Measurements from ENCODE around the gene CD3E.

CD3E gene

DNA sequence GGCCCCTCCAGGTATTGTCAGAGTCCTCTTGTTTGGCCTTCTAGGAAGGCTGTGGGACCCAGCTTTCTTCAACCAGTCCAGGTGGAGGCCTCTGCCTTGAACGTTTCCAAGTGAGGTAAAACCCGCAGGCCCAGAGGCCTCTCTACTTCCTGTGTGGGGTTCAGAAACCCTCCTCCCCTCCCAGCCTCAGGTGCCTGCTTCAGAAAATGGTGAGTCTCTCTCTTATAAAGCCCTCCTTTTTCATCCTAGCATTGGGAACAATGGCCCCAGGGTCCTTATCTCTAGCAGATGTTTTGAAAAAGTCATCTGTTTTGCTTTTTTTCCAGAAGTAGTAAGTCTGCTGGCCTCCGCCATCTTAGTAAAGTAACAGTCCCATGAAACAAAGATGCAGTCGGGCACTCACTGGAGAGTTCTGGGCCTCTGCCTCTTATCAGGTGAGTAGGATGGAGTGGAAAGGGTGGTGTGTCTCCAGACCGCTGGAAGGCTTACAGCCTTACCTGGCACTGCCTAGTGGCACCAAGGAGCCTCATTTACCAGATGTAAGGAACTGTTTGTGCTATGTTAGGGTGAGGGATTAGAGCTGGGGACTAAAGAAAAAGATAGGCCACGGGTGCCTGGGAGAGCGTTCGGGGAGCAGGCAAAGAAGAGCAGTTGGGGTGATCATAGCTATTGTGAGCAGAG, at the start of gene CD3E:
CD3E (plus strand) TSS at position 163 of the 681 bp plus-strand sequence; CDS start at position 386, 223 bp downstream.
- peak; percentile 50 for DNase-seq (ENCODE audit: low read depth)

GRCh38 chr11:118258410-118258809, 46.1 kb upstream of the CD3E start:
- no peak for DNase-seq (ENCODE audit: low read depth)

DNA sequence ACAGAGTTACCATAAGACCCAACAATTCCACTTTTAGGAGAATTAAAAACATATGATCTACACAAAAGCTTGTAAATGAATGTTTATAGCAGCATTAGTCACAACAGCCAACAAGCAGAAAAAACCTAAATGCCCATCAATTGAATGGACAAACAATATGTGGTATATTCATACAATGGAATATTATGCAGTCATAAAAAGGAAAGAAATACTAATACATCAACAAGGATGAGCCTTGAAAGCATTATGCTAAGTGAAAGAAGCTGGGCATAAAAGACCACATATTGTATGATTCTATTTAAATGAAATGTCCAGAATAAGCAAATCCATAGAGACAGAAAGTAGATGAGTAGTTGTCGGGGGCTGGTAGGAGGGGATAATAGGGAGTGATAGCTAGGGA, 45.4 kb upstream of the CD3E start:
- no peak for DNase-seq (ENCODE audit: low read depth)

GRCh38 chr11:118260353-118260752, 44.2 kb upstream of the CD3E start:
- DNase-seq (ENCODE audit: low read depth) = no peak

- DNase-seq (ENCODE audit: low read depth) = no peak
Measured at GRCh38 chr11:118263112-118263511, 41.4 kb upstream of the CD3E start.

GRCh38 chr11:118263695-118264568, 40.6 kb upstream of the CD3E start, which contains the start of gene MPZL2:
TSS of gene MPZL2 (minus strand) at chr11:118264297. CDS start at chr11:118264153, 144 bp downstream.
- no peak for DNase-seq (ENCODE audit: low read depth)

DNA sequence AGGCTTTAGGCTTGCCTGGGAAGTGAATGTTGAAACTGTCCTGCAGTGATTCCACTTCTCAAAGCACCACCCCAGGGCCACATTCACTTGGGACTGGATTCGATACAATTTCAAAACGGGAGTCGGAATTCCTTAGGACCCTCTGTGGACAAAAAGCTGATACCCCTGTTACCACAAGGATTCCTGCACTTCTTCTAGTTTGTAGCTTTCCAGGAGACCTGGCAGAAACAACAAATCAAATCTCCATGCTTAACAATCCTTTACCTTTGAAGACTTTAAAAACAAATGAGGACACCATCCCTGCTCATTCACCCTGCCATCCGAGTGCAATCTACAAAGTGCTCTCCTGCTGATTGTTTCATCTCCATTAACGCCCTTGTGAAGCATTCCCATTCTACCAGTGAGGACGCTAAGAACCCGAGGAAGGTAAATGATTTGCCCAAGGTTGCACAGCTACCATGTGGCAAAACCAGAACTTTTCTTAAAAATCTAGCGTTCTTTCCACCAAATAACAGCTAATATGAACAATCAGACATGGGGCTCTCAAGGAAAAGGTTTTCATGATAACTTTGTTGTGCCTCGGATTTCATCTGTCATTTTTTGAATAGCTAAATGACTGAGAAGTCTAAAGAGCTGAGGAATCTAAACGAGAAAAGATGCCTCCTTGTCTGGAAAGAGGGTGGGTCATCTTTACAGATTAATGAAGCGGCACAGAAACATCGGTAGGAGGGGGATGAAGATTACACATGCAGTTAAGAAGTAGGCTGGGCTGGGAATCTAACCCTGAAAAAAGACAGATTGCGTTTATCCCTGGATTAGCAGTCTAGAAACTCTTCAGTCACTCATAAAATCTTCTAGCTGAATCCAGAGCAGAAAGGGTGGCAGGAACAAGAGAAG, 39.7 kb upstream of the CD3E start:
- no peak for DNase-seq (ENCODE audit: low read depth)

- no peak for DNase-seq (ENCODE audit: low read depth)
Measured at GRCh38 chr11:118265954-118266353, 38.6 kb upstream of the CD3E start.

DNA sequence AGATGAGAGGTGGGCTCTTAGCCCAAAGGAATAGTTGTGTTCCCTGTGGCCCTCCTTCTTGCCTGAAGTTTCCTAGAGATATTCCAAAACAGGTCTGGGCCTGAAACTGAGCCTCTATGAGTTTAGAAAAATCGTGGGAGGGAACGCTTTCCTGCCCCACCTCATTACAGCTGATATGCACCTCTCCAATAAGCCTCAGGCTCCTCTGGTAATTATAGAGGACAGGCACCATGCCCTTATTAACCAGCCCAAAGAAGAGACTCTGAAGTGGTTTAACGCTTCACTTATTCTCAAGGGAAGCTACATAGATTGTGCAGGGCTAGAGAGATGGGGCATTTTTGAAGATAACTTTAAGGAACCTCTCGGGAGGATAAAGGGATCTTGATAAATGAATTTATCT, 37.0 kb upstream of the CD3E start:
- DNase-seq (ENCODE audit: low read depth) = no peak

DNA sequence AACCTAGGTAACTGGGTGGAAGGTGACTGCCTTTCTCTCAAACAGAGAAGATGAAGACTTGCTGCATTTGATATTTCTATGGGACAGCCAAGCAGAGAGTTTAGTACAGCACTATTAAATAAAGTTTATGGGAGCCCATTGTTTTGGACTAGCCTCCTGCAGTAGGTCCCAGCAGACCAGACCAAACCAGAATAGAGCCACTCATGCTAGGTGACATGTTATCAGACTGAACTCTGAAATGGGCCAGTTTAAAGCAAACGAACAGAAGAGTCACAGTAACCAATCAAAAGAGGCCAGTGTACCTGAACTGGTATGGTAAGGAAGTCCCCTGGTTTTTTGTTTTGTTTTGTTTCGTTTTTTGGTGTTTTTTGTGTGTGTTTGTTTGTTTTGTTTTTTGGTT, 32.5 kb upstream of the CD3E start:
- DNase-seq (ENCODE audit: low read depth) = no peak

DNA sequence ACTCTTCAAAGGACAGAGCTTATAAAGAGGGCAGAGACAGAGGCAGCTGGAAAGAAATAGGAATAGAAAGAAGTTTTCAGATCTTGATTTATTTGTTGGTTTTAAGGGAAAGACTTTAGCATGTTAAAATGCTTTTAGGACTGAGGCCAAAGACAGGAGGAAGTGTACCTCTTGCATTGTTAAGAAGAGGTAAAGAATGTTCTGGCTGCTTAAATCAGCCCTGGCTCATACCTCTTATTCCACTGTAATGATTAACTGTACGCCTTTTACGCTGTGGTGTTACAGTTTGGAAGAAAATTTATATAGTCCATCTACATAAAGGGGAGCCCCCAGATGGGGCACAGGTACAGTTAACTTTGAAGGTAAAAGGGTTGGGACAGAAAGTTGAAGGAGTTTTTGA, 30.3 kb upstream of the CD3E start:
- no peak for DNase-seq (ENCODE audit: low read depth)

- DNase-seq (ENCODE audit: low read depth) = no peak
Measured at GRCh38 chr11:118275176-118275575, 29.4 kb upstream of the CD3E start.

- DNase-seq (ENCODE audit: low read depth) = no peak
Measured at GRCh38 chr11:118276422-118276821, 28.1 kb upstream of the CD3E start.

- no peak for DNase-seq (ENCODE audit: low read depth)
Measured at GRCh38 chr11:118277312-118277711, 27.2 kb upstream of the CD3E start.

DNA sequence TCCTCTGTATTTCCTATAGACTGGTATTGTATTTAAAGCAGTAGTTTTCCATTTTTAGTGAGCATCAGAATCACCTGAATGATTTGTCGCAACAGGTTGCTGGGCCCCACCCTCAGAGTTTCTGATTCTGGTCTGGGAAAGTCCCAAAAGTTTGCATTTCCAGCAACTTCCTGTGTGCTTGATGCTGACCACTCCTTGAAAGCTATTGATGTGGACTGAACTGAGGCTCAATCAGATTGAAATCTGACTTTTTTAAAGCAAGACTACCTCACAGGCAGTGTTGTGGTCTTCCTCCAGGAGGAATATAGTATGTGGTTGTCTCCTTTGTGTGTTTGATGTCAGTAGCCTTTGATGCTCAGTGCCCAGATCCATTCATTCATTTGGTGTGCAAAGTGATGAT, 23.2 kb upstream of the CD3E start:
- DNase-seq (ENCODE audit: low read depth) = no peak

- no peak for DNase-seq (ENCODE audit: low read depth)
Measured at GRCh38 chr11:118282606-118283005, 21.9 kb upstream of the CD3E start.

DNA sequence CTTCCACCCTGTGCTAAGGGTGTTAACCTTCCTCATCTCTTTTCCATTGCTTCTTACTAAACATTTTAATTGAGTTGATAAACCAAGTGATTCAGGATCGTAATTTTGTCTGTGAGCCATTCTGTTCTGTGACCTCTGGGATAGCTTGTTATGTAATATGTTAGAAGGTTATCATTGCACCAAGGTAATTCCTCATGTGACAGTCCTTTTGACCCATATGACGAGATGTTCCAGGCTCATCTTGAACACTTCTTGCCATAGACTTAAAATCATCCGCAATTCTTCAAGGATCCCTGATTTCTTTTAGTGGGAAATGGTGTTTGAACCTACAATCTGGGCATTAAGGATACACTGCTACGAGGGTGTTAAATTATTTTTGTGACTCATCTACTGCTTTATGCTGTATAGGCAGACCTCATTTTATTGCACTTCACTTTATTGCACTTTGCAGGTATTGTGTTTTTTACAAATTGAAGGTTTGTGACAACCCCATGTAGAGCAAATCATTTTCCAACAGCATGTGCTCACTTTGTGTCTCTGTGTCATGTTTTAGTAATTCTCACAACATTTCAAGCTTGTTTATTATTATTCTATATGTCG, 21.4 kb upstream of the CD3E start:
- no peak for DNase-seq (ENCODE audit: low read depth)

GRCh38 chr11:118283756-118284350, 20.7 kb upstream of the CD3E start:
- DNase-seq (ENCODE audit: low read depth) = no peak

DNA sequence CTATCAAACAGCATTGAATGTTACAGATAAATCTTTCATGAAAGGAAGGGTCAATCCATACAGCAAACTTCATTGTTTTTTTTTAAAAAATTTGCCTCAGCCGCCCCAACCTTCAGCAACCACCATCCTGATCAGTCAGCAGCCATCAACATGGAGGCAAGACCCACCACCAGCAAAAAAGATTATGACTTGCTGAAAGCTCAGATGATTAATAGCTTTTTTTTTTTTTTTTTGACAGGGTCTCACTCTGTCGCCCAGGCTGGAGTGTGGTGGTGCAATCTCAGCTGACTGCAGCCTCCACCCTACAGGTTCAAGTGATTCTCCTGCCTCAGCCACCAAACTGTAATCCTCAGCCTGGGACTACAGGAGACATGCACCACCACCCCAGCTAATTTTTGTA, 18.0 kb upstream of the CD3E start:
- no peak for DNase-seq (ENCODE audit: low read depth)

DNA sequence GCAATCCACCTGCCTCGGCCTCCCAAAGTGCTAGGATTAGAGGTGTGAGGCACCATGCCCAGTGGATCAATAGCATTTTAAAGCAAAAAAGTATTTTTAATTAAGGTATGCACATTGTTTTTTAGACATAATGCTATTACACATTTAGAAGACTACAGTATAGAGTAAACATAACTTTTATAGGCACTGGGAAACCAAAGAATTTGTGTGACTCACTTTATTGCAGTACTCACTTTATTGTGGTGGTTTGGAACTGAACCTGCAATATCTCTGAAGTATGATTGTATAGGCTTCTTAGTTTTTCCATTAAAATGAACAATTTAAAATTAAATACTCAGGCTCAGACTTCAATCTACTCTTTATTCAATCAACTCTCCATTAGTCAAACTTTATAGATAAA, 17.5 kb upstream of the CD3E start:
- DNase-seq (ENCODE audit: low read depth) = no peak

GRCh38 chr11:118289401-118289800, 15.1 kb upstream of the CD3E start:
- no peak for DNase-seq (ENCODE audit: low read depth)

DNA sequence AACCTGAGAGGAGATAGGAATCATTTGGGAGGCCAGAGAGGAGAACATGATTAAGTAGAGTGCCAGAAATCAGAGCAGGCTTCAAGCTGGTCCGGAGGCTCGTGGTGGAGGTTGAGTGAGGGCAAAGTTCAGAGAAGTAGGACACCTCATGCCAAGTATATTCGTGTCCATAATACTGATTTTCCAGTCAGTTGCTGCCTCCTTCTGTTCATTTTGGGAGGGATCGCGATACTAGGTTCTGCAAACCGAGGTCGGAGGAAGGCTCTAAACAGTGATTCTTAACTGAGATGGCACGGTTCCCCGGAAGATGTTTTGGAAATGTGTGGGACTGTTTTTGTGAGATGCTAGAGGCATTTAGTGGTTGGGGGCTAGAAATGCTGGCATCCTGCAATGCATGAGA, 13.6 kb upstream of the CD3E start:
- no peak for DNase-seq (ENCODE audit: low read depth)

Measured in activated T-helper 1 cell treated with Interleukin-2 at 50 U/mL for 16 hours (primary cell).